HG03064 (cell line): ENCODE measurements around the gene GLIPR1.
"Not testable (repeated sequence)": the region's sequence is repeated elsewhere in the genome, so short reads cannot be mapped to it uniquely, and the experiment has no call there.

Experiments used
- ATAC-seq: cut with Tn5 transposase; IDR thresholded peaks from one replicate; pipeline ENCODE4 v1.9.1; 2021; ENCODE audit warnings: low read depth; ENCODE audit not compliant: unreplicated experiment

GLIPR1 gene

DNA sequence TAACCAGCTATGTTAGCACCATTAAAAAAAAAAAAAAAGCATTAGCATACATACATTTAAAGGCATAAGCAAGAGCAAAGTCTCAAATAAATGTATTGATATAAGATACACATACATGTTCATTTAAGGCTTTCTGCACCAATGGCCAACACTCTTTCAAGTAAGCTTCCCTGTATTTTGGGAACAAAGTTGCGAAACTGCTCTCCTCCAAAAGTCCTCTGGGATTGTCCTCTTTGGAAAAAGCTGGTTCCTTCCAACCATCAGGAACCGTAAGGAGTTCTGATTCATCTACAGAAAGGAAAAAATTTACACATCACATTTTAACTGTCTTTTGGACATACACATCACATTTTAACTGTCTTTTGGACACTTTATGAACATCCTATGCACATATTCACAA lies 27.6 kb downstream of the GLIPR1 start:
- ATAC-seq = no peak

DNA sequence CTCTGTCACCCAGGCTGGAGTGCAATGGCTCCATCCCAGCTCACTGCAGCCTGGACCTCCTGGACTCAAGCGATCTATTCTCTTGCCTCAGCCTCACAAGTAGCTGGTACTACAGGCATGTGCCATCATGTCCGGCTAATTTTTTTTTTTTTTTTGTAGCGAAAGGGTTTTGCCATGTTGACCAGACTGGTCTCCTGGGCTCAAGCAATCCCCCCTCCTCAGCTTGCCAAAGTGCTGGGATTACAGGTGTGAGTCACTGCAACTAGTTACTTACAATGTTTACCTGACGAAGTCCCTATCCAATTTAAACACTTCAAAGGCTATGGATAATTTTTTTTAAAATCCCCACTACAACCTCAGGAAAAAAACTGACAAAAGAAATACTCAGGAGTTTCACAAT lies 29.1 kb downstream of the GLIPR1 start:
- no peak for ATAC-seq

DNA sequence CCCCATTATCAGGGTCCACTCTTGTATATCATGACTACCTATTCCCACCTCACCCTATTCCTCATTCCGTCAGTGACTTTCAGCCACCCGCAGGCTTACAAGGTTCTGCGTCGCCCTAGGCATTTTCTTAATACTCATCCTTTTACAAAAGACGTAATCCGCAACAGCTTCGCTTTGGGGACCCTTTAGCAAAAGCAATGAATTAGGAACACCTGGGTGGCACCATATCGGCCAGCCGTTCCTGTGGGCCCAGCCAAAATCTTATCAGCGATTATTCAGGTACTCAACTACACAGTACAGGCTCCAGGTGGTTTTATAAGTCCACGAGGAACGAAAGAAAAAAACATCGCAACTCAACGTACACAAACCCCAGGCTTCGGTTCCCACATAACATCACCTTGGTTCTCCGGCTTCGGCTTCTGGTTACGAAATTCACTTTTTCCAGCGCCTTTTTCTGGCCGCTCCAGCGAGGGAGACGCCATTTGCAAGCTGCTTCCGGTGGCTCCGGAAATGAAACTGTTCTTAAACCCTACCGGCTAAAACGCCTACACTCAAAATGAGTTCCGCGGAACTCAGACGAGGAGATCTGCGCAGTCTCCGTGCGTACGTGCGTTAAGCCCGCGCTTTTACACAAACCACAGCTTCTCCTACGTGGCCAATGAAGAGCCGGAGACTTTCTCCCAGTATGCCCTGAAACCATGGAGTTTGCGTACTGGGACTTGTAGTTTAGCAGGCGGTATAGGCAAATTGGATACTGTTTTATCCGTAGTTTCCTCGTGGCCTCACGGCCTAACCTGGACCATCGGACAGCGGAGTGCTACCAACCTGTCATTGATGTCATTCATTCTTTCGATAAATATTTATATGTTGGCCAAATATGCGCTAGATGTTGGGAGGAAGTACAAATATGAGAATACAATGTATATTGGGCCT lies 30.8 kb downstream of the GLIPR1 start, which contains the start of gene KRR1:
KRR1 (minus strand) TSS at position 494 of the 933 bp plus-strand sequence; CDS start at position 482, 12 bp downstream.
- ATAC-seq = peak; percentile 95

DNA sequence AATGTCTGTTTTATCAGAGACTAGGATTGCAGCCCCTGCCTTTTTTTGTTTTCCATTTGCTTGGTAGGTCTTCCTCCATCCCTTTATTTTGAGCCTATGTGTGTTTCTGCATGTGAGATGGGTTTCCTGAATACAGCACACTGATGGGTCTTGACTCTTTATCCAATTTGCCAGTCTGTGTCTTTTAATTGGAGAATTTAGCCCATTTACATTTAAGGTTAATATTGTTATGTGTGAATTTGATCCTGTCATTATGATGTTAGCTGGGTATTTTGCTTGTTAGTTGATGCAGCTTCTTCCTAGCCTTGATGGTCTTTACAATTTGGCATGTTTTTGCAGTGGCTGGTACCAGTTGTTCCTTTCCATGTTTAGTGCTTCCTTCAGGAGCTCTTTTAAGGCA lies 40.7 kb downstream of the GLIPR1 start:
- not testable (repeated sequence) for ATAC-seq

DNA sequence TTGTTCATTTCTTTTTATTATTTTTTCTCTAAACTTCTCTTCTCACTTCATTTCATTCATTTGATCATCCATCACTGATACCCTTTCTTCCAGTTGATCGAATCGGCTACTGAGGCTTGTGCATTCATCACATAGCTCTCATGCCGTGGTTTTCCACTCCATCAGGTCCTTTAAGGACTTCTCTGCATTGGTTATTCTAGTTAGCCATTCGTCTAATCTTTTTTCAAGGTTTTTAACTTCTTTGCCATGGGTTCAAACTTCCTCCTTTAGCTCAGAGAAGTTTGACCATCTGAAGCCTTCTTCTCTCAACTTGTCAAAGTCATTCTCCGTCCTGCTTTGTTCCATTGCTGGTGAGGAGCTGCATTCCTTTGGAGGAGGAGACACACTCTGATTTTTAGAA lies 41.6 kb downstream of the GLIPR1 start:
- ATAC-seq = not testable (repeated sequence)

DNA sequence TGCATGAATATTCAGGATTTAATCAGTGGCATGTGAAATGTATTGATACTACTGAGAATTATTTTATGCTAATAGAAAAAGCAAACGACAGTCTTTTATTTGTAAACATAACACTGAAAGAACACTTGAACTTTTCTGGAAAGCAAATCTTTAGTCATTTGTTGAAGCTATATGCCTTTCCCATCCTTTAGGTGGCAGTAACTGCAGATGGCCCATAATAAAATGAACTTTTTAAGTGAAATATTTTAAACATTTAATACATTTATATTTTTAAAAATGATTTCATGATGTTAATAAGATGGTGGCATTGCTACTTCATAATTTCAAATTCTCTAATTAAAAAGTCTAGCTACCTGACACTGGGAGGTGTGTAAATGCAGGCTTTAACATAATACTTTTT lies 44.7 kb downstream of the GLIPR1 start:
- no peak for ATAC-seq

DNA sequence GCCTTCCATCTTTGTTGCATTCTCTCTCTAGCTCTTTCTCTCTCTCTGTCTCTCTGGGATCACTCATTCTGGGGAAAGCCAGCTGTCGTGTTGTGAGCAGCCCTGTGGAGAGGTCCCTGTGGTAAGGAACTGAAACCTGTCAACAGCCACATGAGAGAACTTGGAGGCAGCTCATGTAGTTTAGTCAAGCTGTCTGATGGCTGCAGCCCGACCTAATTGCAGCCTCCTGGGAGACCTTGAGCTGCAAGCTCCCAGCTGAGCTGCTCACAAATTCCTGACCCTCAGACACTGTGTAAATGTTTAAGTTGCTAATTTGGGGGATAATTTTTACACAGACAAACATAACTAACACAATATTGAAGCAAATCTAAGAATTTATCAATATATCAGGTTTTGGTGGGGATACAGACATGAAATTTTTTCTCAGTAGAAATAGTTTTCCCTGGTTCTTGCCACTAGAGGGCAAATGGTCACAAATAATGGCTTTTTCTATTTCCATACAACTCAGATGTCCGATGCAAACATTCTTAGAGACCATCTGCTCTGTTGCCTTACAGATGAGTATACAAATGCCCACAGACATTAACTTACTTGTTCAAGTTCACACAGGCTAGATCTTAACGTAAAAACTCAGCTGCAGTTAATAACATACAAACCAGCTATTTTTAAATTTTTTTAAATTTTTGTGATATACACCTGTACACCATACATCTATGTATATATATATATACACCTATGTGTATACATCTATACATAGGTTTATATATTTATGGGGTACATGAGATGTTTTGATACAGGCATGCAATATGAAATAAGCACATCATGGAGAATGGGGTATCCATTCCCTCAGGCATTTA lies 46.3 kb downstream of the GLIPR1 start:
- peak; percentile 93 for ATAC-seq

DNA sequence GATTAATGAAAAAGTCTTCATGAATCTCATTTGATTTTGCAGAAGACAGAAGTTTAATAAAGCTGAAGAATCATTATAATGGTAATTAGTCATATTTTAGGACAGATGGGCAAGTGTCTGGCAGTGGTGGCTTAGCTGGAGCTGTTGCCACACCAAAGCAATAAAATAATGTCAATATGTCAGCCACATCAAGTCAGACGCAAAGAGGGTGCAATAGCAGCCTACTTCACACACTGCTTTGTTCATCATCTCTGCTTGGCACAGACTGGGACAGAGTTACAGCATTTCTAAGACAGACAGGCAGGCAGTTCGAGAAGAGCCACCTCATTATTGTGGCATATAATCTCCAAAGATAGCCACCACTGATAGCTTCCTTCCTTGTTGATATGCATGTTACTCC lies 47.7 kb downstream of the GLIPR1 start:
- ATAC-seq = no peak

DNA sequence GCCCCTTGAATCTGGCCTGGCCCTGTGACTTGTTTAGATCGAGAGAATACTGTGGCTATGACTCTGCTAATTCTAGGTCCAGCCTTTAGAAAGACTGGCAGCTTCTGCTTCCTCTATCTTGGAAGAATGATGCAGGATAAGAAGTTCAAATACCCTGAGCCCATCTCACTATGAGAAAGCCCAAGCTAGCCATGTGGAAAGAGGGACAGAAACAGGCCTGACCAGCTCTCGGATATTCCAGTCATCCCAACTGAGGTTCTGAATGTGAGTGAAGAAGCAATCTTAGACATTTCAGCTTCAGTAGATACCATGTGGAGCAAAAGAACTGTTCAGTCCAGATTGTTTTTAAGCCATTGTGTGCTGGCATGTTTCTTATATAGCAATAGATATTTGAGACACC lies 48.1 kb downstream of the GLIPR1 start:
- no peak for ATAC-seq

DNA sequence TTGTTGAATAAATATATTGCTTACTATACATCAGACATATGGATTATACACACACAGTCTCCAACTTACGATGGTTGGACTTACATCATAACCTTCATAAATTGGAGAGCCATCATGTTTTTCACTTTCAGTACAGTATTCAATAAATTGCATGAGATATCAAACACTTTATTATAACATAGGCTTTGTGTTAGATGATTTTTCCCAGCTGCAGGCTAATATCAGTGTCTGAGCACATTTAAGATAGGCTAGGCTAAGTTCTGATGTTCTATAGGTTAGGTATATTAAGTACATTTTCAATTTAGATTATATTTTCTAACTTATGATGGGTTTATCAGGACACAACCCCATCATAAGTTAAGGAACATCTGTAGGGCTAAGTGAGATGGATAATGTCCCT lies 48.8 kb downstream of the GLIPR1 start:
- ATAC-seq = no peak

DNA sequence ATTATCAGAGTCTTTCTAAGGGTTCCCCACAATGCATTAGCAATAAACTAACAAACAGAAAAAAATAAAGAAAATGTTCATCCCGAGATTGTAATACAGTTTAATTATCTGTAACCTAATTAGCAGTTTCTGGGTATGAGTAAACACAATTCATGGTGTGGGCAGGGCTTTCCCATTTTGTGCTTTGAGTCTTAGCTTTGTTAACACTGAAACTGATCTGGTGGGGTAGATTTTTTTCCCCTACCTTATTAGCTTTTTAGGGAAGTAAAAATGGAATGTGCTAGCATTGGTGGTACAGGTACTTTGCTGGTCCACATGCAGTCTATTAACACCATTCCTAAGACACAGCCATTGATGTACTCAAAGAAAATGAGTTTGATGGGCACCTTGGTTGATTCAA lies 49.3 kb downstream of the GLIPR1 start:
- no peak for ATAC-seq

DNA sequence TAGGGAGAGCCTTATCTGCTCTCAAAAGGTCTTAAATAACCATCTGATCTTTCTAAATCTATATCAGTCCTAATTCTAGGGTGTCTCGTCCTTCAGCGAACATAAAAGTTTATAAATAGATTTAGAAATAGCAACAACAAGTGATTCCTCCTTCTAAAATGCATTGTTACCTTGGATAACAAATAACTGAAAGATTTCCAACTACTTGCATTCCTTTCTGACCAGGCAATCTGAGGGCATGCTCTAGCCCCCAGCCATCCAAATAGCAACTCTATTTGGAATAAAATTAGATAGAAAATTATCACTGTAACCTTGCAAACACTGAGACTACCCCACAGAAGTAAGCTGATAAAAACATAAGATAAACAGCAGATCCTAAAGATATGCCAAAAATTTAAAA lies 52.7 kb downstream of the GLIPR1 start:
- ATAC-seq = no peak

DNA sequence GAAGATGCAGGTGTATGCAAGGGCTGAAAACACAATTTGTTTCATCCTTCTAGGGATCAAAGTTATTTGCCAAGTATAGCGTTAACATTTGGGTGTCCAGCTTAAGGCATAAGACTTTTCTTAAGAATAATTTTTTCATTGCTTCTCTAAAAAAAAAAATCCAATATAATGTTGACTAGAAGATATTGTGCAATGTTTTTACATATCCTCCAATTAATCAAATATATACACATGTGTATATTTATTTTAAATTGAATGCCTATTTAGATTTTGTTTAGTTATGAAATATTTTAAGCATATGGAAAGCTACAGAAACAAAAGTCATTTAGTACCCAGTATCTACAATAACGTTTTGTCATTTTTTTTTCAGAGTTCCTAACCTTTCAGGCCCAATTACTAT lies 59.3 kb downstream of the GLIPR1 start:
- no peak for ATAC-seq

DNA sequence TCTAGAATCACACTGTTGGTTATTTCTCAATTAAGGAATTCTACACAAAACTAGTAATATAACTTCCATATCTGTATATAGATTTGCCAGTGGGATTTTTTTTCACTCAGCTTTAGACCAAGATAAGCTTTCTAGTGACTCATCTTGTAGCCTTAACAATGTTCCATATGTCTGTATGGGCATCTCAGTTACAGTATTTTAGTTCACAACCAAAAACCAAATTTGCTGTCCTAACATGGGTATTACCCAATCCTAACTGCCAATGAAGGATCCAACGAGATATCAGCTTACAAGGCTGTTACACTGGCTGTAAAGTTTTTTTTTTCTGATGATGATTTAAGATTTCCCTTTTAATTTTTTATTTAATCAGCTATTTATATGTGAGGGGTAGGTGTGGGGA lies 62.4 kb downstream of the GLIPR1 start:
- ATAC-seq = no peak

DNA sequence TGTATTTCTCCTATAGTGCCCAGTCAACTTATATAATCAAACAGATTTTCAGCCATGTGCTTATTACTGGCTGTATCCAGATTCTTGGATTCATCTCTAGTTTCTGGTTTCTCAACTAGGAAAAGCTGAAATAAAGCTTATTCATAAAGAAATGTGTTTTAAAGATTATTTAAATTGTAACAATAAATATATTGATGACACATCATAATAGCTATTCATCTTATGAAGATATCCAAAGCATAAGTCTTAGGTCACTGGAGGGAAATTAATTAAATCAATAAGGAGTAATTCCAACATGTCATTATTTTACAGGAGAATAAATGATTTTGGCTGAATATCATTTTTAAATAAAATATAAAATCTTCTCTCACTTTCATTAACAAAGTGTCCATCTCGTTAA lies 63.0 kb downstream of the GLIPR1 start:
- ATAC-seq = no peak

DNA sequence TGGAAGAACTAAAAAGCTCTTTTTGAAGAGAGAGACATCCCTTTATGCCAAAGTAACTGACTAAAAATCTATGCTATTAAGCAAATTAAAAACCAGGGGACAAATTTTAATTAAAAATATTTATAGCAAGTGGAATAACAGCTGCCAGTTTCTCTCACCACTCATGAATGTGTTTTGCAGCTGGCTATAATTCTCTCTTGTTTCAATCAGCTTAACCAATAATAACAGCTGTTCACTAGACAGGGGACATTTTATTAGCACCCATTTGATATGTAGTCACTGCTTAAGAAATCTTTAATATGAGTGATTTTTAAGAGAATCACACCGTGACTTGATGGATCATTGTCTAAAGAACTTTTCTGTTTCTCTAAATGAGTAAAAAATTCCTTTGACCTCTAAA lies 65.1 kb downstream of the GLIPR1 start:
- ATAC-seq = no peak

DNA sequence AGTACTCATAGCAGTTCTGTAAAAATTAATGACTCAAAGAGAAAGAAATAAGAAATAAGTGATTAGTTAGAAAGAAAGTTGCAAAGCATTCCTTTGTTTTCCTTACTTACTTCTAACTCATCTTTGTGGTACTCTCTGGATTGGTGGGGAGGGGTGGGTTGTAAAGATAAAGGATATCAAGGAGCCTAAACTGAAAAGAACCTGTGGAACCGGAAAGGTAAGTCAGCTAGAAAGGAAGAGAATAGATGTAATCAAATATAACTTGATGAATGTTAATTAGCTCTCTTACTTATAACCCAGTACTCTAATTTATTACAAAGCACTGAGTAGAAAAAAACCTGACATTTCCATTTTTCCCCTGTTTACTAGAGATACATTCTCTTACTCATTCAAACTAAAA lies 68.3 kb downstream of the GLIPR1 start:
- no peak for ATAC-seq

DNA sequence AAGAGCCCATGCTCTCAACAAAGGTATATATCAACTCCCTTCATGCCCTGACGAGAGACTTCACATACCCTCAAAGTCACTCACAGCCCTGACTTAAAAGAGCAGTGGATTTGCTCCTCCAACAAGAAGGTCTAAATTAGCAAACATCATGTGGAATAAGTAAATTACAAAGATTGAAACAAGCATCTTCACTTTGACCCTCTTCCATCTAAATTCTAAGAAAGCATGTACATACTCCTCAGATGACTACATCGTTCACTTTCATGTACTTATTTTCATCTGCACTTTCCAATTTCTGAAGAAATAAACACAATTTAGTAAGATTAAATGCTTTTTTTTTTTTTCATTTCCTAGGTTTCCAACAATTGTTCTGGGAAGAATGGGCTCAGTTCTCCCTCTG lies 69.4 kb downstream of the GLIPR1 start:
- no peak for ATAC-seq

DNA sequence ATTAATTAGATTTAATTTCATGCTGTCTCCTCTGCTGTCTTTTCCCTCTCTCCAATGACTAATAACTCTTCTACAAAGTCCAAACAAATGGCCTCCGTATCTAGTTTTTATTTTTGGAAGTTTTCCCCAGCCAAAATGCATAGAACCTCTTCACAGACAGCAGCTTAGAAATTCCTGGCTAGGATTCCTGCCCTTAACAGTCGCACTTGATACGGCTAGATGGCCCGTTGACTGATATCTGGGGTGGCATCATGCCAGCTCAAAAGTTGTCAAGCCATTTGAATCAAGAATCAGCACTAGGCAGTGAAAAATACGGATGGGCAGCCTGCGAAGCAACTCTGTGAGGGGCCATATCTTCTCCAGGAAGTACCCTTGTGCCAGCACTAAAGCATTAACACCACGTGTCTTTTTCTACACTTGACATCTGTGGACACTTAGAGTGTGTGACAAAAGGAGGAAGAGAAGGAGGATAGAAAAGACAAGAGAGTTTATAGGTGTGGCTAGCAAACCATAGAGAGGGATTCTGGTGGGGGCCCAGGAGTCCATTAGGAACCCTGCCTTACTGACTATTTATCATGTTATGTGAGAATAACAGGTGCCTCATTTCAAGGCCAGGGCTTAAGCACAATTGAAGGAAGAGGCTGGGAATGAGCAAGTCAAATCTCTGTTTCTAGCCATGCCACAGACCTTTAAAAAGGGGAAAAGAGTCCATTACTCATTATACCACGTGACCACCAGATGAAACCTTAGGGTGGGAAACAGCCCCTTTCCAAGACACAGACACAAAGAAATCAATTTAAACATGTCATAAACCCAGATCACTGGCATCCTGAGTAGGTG lies 70.1 kb downstream of the GLIPR1 start:
- ATAC-seq = no peak

DNA sequence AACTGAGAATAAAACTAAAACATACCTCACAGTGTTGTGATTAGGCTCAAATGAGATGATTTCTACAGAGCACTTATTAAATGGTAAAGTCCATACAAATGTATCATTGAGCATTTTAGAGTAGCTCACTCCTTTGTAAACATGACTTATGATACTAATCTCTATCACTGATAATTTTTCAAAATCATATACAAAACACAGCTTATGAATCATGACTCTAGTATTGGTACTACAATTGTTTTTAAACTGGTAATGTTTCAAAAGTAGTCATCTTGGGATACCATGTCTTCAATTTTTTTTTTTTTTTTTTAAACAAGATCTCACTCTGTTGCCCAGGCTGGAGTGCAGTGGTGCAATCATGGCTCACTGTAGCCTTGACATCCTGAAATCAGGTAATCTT lies 70.9 kb downstream of the GLIPR1 start:
- ATAC-seq = no peak

DNA sequence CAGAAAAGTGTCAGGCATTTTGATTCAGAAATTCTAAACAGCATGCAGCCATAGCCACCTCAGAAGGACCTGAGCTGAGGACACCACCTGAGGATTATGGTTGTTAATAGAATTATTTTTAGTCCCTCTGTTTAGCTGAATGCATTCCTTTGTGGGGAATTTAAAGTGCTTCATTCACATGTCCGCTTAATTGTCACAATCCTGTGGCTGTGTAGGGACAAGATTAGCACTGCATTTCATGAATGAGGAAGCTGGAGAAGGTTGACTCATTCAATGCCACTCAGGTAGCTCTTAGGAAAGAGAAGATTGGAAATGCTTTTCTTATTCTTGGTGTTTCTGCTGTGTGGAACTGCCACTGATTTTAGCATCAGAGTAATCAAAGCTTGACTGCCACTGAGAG lies 72.8 kb downstream of the GLIPR1 start:
- no peak for ATAC-seq
